Inferior parietal cortex (tissue), 1 donor: ENCODE measurements around the gene CBLL2.
A peak's percentile ranks its signal among the peaks of the same experiment; 100 is the strongest.
"Not testable (repeated sequence)": the region's sequence is repeated elsewhere in the genome, so short reads cannot be mapped to it uniquely, and the experiment has no call there.

ENCODE experiments used
- DNase-seq: peaks from one replicate; pipeline ENCODE4 v3.0.0-alpha.2; 2016; ENCODE audit errors: extremely low spot score

CBLL2 gene

GRCh38 chrX:22272613-22273012 lies at the start of gene CBLL2:
CBLL2 (plus strand) TSS chrX:22272913; CDS start chrX:22272992, 79 bp downstream.
- no peak for DNase-seq

- DNase-seq = no peak
These were observed 38.3 kb upstream of the CBLL2 start for GRCh38 chrX:22234380-22234779.

- DNase-seq = no peak
These were observed 35.2 kb upstream of the CBLL2 start for GRCh38 chrX:22237479-22237878.

GRCh38 chrX:22246620-22247019 lies 26.1 kb upstream of the CBLL2 start:
- no peak for DNase-seq

DNA sequence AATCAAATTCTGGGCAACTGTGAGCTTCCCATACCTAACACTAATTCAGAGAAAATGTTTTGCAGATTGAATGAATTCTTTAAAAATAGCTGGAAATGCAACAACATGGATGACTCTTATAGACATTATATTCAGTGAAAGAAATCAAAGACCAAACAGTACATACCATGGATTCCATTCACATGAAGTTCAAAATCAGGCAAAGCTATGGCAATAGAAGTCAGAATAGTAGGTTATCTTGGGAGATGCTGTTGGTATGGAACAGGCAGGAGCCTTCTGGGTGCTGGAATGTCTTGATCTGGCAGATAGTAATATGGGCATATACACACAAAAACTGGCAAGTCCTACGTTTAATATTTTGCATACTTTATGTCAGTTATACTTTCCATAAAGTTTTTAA lies 25.5 kb upstream of the CBLL2 start:
- no peak for DNase-seq

GRCh38 chrX:22248401-22248800 lies 24.3 kb upstream of the CBLL2 start:
- DNase-seq = no peak

DNA sequence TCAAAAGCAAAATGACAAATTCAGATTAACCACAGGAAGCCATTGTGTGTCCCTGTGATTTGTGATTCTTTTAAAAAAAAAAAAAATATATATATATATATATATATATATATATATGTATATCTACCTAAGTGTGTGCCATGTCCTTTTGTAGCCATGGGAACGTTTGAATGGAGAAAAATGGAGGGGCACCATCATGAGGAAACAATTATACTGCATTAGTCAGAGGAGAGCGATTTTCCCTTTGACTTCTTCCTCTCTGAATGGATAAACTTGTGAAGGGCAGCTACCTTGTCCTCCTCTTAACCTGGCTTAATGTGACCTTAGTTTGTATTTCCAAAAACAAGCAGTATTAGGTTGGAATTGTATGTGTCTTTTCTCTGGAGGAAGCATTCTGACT lies 23.3 kb upstream of the CBLL2 start:
- no peak for DNase-seq

- DNase-seq = no peak
These were observed 4.0 kb upstream of the CBLL2 start for GRCh38 chrX:22268706-22269105.

DNA sequence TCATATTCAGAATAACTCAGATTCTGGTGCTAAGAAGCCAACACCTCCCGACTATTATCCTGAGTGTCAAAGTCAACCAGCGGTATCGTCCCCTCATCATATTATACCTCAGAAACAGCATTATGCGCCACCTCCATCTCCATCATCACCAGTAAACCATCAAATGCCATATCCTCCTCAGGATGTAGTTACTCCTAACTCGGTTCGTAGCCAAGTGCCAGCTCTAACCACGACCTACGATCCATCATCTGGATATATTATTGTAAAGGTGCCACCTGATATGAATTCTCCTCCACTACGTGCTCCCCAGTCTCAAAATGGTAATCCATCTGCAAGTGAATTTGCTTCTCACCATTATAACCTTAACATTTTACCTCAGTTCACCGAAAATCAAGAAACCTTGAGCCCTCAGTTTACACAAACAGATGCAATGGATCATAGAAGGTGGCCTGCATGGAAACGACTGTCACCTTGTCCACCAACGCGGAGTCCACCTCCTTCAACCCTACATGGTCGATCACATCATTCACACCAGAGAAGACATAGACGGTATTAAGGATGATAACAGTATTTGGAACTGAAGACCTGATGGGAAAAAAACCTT lies 1.1 kb downstream of the CBLL2 start:
- no peak for DNase-seq

DNA sequence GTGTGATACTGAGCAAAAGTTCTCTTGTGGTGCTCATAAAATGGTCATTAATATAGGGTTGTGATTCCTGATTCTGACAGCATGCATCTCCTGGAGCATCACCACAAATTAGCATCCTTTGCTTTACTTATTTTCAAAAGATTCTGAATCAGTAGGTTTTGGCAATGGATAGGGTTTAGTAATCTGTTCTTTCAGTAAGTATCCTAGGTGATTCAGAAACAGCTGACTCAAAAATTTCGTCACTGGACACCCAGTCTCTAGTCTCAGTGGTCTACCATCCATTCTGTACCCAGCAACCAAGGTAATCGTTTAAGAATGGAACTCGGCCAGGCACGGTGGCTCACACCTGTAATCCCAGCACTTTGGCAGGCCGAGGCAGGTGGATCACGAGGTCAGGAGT lies 4.1 kb downstream of the CBLL2 start:
- DNase-seq = no peak

GRCh38 chrX:22278375-22278774 lies 5.7 kb downstream of the CBLL2 start:
- no peak for DNase-seq

GRCh38 chrX:22289209-22289608 lies 16.5 kb downstream of the CBLL2 start:
- not testable (repeated sequence) for DNase-seq

- no peak for DNase-seq
These were observed 24.2 kb downstream of the CBLL2 start for GRCh38 chrX:22296871-22297270.

DNA sequence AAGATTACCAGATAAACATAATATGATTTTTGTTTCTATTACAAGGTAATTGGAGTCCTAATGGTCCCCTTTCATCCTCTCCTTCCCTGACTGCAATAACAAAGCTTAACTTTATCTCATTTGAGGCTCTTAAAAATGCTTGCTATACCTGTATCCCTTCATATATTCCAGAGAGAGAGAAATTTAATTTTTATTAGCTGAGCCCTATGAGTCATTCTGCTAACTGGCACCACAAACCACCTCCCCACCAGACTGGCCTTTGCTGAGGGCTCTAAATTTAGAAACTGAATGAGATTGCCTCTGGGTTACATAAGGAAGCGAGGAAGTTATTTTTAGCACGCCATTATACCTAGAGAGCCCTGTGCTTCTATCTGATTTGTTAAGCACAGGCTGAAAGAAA lies 27.4 kb downstream of the CBLL2 start:
- DNase-seq = peak; percentile 13

DNA sequence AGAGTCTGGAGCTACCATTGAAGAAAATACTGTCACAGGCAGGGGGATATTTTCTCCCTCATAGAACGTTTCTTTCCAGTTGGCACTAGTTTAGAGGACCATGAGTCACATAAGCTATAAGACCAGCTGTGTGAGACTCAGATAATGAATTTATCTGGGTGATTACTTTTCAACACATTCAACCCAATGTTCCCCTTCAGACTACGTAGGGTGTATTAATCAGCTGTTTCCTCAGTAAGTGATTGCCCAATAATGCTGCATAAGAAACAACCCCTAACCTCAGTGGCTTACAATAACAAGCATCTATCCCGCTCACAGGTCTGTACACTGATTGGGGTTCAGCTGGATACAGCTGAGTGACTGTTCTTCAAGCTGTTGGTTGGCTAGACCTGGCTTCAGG lies 38.1 kb downstream of the CBLL2 start:
- no peak for DNase-seq

DNA sequence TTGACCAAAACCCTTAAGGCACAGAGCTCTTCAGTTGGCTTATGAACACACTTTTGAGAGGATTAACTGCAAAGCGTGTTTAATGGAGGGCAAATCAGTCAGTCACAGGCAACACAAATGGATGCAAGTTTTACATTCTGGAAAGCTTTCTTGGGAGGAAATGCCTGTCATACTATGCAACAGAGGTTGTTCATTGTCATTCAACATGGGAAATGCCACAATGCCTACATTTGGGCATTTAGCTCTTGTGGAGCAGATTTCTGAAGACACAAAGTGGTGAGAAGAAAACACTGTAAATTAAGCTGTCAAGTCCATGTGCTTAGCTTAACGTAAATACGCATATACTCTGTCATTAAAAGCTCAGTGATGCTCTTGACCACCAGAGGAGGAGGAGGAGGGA lies 41.1 kb downstream of the CBLL2 start:
- no peak for DNase-seq

DNA sequence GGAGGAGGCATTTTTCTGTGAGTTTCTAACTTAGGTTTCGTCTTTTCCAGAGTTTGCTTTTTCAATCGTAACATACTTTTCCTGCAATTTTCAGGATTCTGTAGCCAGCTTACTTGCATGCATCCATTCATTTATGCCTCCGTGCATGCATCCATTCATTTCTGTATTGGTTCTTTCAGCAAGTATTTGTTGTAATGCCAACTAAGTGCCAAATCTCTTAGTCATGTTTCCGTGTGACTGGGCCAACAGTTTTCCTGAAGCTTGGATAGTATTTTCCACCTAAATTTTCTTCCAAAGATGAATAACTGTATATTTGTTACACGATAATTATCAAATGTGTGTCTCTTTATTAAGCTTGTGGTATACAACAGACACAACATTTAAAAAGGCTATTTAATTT lies 41.5 kb downstream of the CBLL2 start:
- no peak for DNase-seq

DNA sequence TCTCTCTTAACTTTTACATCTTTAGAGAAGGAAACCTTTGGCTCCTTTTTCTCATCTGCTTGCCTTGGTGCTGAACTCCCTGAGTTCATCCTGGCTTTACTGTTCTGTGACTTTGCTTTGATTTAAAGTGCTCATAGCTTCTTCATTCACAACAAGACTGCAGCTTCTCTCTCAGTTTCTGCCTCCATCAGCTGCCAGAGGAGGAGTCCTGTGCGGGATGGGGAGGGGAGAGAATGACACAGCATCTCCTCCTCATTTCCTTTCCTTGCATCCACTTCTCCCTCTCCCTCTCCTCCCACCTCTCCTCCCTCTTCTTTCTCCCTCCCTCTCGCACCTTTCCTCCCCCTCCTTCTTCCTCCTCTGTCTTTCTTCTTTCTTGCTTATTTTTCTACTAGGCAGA lies 42.0 kb downstream of the CBLL2 start:
- DNase-seq = no peak

DNA sequence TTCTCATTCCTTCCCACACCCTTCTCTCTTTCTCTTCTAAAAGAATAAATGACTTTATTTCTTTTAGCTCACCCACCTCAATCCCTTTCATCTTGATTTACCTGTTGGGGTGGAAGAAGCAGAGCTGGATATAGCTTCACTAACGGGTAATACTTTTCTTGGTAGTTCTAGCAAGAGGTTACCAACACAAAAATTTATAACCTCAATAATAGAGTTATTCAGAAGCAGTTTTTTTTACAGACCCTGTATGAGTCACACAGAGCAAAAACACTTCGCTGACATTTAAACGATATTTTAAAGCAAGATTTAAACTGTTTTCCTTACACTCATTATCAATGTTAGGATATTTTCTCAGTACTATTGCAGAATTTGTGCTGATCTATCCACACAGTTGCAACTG lies 42.4 kb downstream of the CBLL2 start:
- no peak for DNase-seq

- no peak for DNase-seq
These were observed 47.6 kb downstream of the CBLL2 start for GRCh38 chrX:22320236-22320873.

- DNase-seq = no peak
These were observed 50.8 kb downstream of the CBLL2 start for GRCh38 chrX:22323541-22323940.
